Fibroblast of lung (primary cell): ENCODE results near the gene ARHGEF16. TPM values are rescaled to one million over a fixed set of nuclear protein-coding genes. Genes with fewer than 3 reads are reported as not detected.

Experiments
- DNase-seq, 2 donors: peaks; one replicate each; pipeline versions ENCODE4 v3.0.0 to v3.0.0-alpha.2; 2010; ENCODE audit warnings: low read depth in 2 of 2
- H2AFZ ChIP-seq: 2 replicates; pipeline ENCODE4 v1.5.1; 2012; ENCODE audit warnings: low read length, control low read depth, inconsistent platforms
- H3K27ac ChIP-seq: 2 replicates; pipeline ENCODE4 v1.5.1; 2011; ENCODE audit warnings: low read length, control low read depth; ENCODE audit not compliant: insufficient read depth
- H3K27me3 ChIP-seq: 2 replicates; pipeline ENCODE4 v1.5.1; 2011; ENCODE audit warnings: mild to moderate bottlenecking, low read length; ENCODE audit not compliant: control insufficient read depth, insufficient read depth
- H3K36me3 ChIP-seq: 2 replicates; pipeline ENCODE4 v1.5.1; 2011; ENCODE audit warnings: low read length; ENCODE audit not compliant: control insufficient read depth, insufficient read depth
- H3K4me1 ChIP-seq: 2 replicates; pipeline ENCODE4 v1.5.1; 2011; ENCODE audit warnings: low read length; ENCODE audit not compliant: control insufficient read depth, insufficient read depth; ENCODE audit errors: extremely low read depth
- H3K4me2 ChIP-seq: 2 replicates; pipeline ENCODE4 v1.5.1; 2011; ENCODE audit warnings: low read length, control low read depth; ENCODE audit not compliant: insufficient read depth; ENCODE audit errors: extremely low read depth
- H3K4me3 ChIP-seq, 4 experiments: fragments of 200-600 bp in 1 of 4; sonication (generic) in 1 of 4; replicated peaks in 1 of 4; 2 replicates each; pipeline ENCODE4 v1.5.1; 2011 to 2016; ENCODE audit warnings: low read length in 4 of 4, low read depth in 3 of 4, mild to moderate bottlenecking in 3 of 4, control low read depth in 2 of 4, inconsistent platforms in 1 of 4, mixed read lengths in 1 of 4; ENCODE audit not compliant: insufficient read depth in 1 of 4; ENCODE audit errors: control extremely low read depth in 1 of 4
- H3K79me2 ChIP-seq: 2 replicates; pipeline ENCODE4 v1.5.1; 2012; ENCODE audit warnings: mild to moderate bottlenecking, low read length, inconsistent platforms; ENCODE audit not compliant: control insufficient read depth, insufficient read depth
- H3K9ac ChIP-seq: 2 replicates; pipeline ENCODE4 v1.5.1; 2011; ENCODE audit warnings: mild to moderate bottlenecking, low read length, control low read depth; ENCODE audit not compliant: insufficient read depth
- H3K9me3 ChIP-seq: 2 replicates; pipeline ENCODE4 v1.5.1; 2012; ENCODE audit warnings: low read depth, low read length; ENCODE audit not compliant: control insufficient read depth, insufficient read depth
- H4K20me1 ChIP-seq: 2 replicates; pipeline ENCODE4 v1.5.1; 2011; ENCODE audit warnings: low read length; ENCODE audit not compliant: control insufficient read depth, insufficient read depth; ENCODE audit errors: extremely low read depth
- CTCF ChIP-seq, 2 donors: IDR thresholded peaks in 1 of 2; conservative IDR thresholded peaks in 1 of 2; 1 replicate in 1 of 2; 2 replicates in 1 of 2; pipeline ENCODE4 v1.5.1; 2011 to 2012; ENCODE audit warnings: low read length in 2 of 2, control low read depth in 1 of 2, inconsistent platforms in 1 of 2, low read depth in 1 of 2, mild to moderate bottlenecking in 1 of 2
- EZH2 ChIP-seq: IDR thresholded peaks from 2 replicates; pipeline ENCODE4 v1.5.1; 2012; ENCODE audit warnings: low read length, control low read depth, mild to moderate bottlenecking; ENCODE audit errors: missing control alignments
- polyA plus RNA-seq, 2 donors: library from polyadenylated mRNA; depleted of rRNA in 1 of 2; stranded (reverse) in 1 of 2; unstranded in 1 of 2; fragments of >200 nt; gene quantifications; 2 replicates each; pipeline ENCODE4 v1.2.1, GENCODE V29; 2011 to 2012; ENCODE audit warnings: missing spikeins in 1 of 2
- total RNA-seq: library from RNA; depleted of rRNA; stranded (reverse); fragments of >200 nt; gene quantifications from 2 replicates; pipeline ENCODE4 v1.2.1, GENCODE V29; 2014

ARHGEF16 gene
- total and polyA plus RNA-seq, 2 donors (not counting 1 experiment from before 2014, with no cell fraction given): 0.02 to 0.17 TPM

GRCh38 chr1:3422638-3423037, 31.8 kb upstream of the ARHGEF16 start:
- H4K20me1 ChIP-seq: no peaks in the 10 kb centered on the region
- H3K4me1 ChIP-seq: no peaks in the 10 kb centered on the region
- no peak overlapping the region for H2AFZ ChIP-seq
- no peak overlapping the region for H3K4me3 ChIP-seq
- no peak overlapping the region for H3K27ac ChIP-seq
- H3K9ac ChIP-seq: no peak overlapping the region
- DNase-seq: no peak
- TF ChIP-seq EZH2: no peak
- TF ChIP-seq CTCF (conservative IDR thresholded peaks at IDR 0.05 in 1 of 2, IDR thresholded peaks at IDR 0.05 in 1 of 2; ENCODE audit: low read depth in 1 of 2, low read length in 2 of 2): no peak
- H3K9me3 ChIP-seq: no peaks in the 10 kb centered on the region
- H3K79me2 ChIP-seq: no peaks in the 10 kb centered on the region
- H3K27me3 ChIP-seq: no peaks in the 10 kb centered on the region
- no peaks in the 10 kb centered on the region for H3K36me3 ChIP-seq
- no peak overlapping the region for H3K4me2 ChIP-seq

- Histone ChIP-seq H4K20me1 (no peaks in the 10 kb centered on the region), H2AFZ (no peak overlapping the region), H3K4me2 (no peak overlapping the region), H3K79me2 (no peaks in the 10 kb centered on the region), H3K27ac (no peak overlapping the region), H3K9me3 (no peaks in the 10 kb centered on the region), H3K4me1 (no peaks in the 10 kb centered on the region), H3K9ac (no peak overlapping the region), H3K27me3 (no peaks in the 10 kb centered on the region), H3K36me3 (no peaks in the 10 kb centered on the region), H3K4me3 (no peak overlapping the region)
- TF ChIP-seq CTCF (conservative IDR thresholded peaks at IDR 0.05 in 1 of 2, IDR thresholded peaks at IDR 0.05 in 1 of 2; ENCODE audit: low read depth in 1 of 2, low read length in 2 of 2) (no peak), EZH2 (no peak)
- no peak for DNase-seq
These were observed 31.1 kb upstream of the ARHGEF16 start for GRCh38 chr1:3423245-3423829.

GRCh38 chr1:3423896-3424611, 30.4 kb upstream of the ARHGEF16 start:
- H3K27me3 ChIP-seq: no peaks in the 10 kb centered on the region
- no peak overlapping the region for H3K4me2 ChIP-seq
- no peaks in the 10 kb centered on the region for H3K79me2 ChIP-seq
- H3K9ac ChIP-seq: no peak overlapping the region
- no peaks in the 10 kb centered on the region for H3K9me3 ChIP-seq
- H3K4me3 ChIP-seq: no peak overlapping the region
- H3K4me1 ChIP-seq: no peaks in the 10 kb centered on the region
- no peaks in the 10 kb centered on the region for H4K20me1 ChIP-seq
- TF ChIP-seq CTCF (conservative IDR thresholded peaks at IDR 0.05 in 1 of 2, IDR thresholded peaks at IDR 0.05 in 1 of 2; ENCODE audit: low read depth in 1 of 2, low read length in 2 of 2) (no peak), EZH2 (no peak)
- H2AFZ ChIP-seq: no peak overlapping the region
- H3K27ac ChIP-seq: no peak overlapping the region
- DNase-seq: no peak
- no peaks in the 10 kb centered on the region for H3K36me3 ChIP-seq
